Activated CD4-positive, alpha-beta T cell treated with anti-CD3 and anti-CD28 coated beads, Interleukin-2, amount 10 ng/mL, durations not matched to agents 24 days and 14 days (primary cell): ENCODE data around the gene FBXL4. TPM values are rescaled to one million over a fixed set of nuclear protein-coding genes. Genes with fewer than 3 reads are reported as not detected.

ENCODE experiments used
- DNase-seq: peaks from one replicate; pipeline ENCODE4 v3.0.0; 2022
- H3K27ac Mint-ChIP-seq: one replicate; pipeline ENCODE4 v1.8.0; 2022; ENCODE audit warnings: mild to moderate bottlenecking, mixed read lengths
- H3K27me3 Mint-ChIP-seq: one replicate; pipeline ENCODE4 v1.8.0; 2022; ENCODE audit warnings: mixed read lengths
- H3K36me3 Mint-ChIP-seq: one replicate; pipeline ENCODE4 v1.8.0; 2022; ENCODE audit warnings: low read depth, mild to moderate bottlenecking, mixed read lengths
- H3K4me1 Mint-ChIP-seq: one replicate; pipeline ENCODE4 v1.8.0; 2021; ENCODE audit warnings: mixed read lengths
- H3K4me3 Mint-ChIP-seq: one replicate; pipeline ENCODE4 v1.8.0; 2022; ENCODE audit warnings: mild to moderate bottlenecking, moderate library complexity, mixed read lengths
- H3K9me3 Mint-ChIP-seq: one replicate; pipeline ENCODE4 v1.8.0; 2021; ENCODE audit warnings: mixed read lengths
- intact Hi-C: fragments of 100-400 bp; cut with micrococcal nuclease; formaldehyde crosslinking; loops from one replicate; pipeline ENCODE4 v1.15.1; 2023
- total RNA-seq: library from RNA; stranded (reverse); gene quantifications from 2 replicates; pipeline ENCODE4 v1.2.3, GENCODE V29; 2022

The FBXL4 gene
- total RNA-seq, 1 donor from 2014 or later, result 15.3 TPM

DNA sequence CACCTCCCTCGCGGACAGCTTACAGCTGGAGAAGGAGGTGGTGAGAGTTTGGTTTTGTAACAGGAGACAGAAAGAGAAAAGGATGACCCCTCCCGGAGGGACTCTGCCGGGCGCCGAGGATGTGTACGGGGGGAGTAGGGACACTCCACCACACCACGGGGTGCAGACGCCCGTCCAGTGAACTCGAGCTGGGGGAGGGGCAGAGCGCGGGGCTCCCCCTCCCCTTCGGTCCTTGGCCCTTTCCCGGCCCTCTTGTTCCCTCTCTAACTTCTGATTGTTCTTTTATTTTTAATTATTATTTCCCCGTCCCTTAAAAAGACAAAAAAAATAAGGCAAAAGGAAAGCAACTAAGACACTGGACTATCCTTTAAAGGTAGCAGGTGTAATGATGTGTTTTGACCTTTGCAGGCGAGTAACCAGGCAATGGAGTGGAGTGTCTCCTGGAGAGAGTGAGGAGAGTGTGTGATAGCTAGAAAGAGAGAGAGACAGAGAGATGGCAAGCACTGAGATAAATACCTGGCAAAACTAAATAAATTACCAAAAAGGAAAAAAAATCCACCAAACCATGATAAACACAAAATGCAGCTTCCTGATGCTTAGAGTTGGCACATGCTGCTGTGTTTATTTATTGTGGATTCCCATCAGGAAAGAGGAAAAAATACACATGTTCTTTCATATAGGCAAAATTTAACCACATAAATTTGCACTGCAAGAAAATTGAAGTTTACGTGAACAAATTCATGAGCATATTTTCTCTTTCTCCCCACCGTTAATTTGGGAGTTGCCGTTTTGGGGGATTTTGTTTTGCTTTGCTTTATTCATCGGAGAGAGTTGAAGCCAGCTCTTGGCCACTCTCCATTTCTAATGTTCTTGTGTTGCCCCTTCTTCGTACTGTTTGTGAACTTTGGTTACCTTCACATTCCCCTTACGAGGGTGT lies 111.5 kb downstream of the FBXL4 start:
- Mint-ChIP-seq H3K27ac (peak overlapping the region; percentile 45), H3K27me3 (peaks cover 76% of the 10 kb centered on the region), H3K36me3 (peaks cover 1% of the 10 kb centered on the region), H3K4me3 (peak overlapping the region; percentile 6), H3K4me1 (peaks cover 24% of the 10 kb centered on the region), H3K9me3 (peaks cover 3% of the 10 kb centered on the region)
- intact Hi-C loops, result loop anchor here (10.0 kb wide), 1 partner anchor 519 kb away; no protein-coding TSS in a partner anchor
- no peak for DNase-seq

DNA sequence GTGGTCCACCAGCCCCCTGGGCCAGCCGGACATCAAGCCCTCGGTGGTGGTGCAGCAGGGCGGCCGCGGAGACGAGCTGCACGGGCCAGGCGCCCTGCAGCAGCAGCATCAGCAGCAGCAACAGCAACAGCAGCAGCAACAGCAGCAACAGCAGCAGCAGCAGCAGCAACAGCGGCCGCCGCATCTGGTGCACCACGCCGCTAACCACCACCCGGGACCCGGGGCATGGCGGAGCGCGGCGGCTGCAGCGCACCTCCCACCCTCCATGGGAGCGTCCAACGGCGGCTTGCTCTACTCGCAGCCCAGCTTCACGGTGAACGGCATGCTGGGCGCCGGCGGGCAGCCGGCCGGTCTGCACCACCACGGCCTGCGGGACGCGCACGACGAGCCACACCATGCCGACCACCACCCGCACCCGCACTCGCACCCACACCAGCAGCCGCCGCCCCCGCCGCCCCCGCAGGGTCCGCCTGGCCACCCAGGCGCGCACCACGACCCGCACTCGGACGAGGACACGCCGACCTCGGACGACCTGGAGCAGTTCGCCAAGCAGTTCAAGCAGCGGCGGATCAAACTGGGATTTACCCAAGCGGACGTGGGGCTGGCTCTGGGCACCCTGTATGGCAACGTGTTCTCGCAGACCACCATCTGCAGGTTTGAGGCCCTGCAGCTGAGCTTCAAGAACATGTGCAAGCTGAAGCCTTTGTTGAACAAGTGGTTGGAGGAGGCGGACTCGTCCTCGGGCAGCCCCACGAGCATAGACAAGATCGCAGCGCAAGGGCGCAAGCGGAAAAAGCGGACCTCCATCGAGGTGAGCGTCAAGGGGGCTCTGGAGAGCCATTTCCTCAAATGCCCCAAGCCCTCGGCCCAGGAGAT lies 112.4 kb downstream of the FBXL4 start:
- Mint-ChIP-seq H3K4me3 (peak overlapping the region; percentile 6), H3K27ac (peak overlapping the region; percentile 12), H3K27me3 (peaks cover 80% of the 10 kb centered on the region), H3K4me1 (peaks cover 29% of the 10 kb centered on the region), H3K36me3 (peaks cover 3% of the 10 kb centered on the region), H3K9me3 (peaks cover 3% of the 10 kb centered on the region)
- intact Hi-C loops, result loop anchor here (10.0 kb wide), 1 partner anchor 519 kb away; no protein-coding TSS in a partner anchor
- no peak for DNase-seq

DNA sequence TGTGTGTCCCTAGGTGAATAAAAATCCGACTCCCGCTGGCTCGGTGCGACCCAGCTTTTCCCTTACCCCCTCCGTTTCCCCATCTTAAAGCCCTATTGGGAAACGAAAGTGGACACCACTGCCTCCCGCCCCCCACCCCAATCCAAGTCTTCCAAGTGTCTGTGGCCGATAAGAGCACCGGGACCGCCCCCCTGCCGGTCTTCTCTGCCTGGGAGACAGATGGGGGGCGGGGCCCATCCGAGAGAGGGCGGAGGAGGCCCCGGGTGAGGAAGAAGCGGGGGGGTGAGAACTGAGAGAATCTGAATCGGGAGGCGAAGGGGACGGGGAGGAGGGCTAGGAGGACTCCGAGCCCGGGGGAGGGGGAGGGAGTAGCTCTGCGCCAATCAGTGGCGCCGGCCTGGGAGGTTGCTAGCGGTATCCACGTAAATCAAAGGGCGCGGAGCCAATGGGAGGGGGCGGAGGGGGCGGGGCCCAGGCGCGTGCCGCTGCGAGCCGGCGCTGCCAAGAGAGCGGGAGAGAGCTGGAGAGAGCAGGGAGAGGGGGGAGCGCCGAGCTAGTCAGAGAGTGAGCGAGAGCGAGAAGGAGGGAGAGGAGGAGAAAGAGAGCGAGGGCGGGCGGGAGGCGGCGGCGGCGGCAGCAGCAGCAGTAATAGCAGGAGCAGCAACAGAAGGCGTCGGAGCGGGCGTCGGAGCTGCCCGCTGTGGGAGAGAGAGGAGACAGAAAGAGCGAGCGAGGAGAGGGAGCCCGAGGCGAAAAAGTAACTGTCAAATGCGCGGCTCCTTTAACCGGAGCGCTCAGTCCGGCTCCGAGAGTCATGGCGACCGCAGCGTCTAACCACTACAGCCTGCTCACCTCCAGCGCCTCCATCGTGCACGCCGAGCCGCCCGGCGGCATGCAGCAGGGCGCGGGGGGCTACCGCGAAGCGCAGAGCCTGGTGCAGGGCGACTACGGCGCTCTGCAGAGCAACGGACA lies 113.4 kb downstream of the FBXL4 start, which contains the start of gene POU3F2:
POU3F2 (plus strand) TSS at position 515 of the 972 bp plus-strand sequence; CDS start at position 815, 300 bp downstream.
- intact Hi-C loops, result loop anchor here (1.0 to 10.0 kb wide), 3 partner anchors 9 to 1628 kb away; partner anchors contain the start of gene SIM1
- DNase-seq, result peak; percentile 84
- H3K4me3 Mint-ChIP-seq, result peak within 1 kb of the TSS; percentile 81
- H3K9me3 Mint-ChIP-seq, result peaks cover 3% of the 10 kb centered on the region
- H3K27me3 Mint-ChIP-seq, result peaks cover 78% of the 10 kb centered on the region
- peaks cover 29% of the 10 kb centered on the region for H3K4me1 Mint-ChIP-seq
- peak within 1 kb of the TSS; percentile 67 for H3K27ac Mint-ChIP-seq
- H3K36me3 Mint-ChIP-seq, result peaks cover 3% of the 10 kb centered on the region

DNA sequence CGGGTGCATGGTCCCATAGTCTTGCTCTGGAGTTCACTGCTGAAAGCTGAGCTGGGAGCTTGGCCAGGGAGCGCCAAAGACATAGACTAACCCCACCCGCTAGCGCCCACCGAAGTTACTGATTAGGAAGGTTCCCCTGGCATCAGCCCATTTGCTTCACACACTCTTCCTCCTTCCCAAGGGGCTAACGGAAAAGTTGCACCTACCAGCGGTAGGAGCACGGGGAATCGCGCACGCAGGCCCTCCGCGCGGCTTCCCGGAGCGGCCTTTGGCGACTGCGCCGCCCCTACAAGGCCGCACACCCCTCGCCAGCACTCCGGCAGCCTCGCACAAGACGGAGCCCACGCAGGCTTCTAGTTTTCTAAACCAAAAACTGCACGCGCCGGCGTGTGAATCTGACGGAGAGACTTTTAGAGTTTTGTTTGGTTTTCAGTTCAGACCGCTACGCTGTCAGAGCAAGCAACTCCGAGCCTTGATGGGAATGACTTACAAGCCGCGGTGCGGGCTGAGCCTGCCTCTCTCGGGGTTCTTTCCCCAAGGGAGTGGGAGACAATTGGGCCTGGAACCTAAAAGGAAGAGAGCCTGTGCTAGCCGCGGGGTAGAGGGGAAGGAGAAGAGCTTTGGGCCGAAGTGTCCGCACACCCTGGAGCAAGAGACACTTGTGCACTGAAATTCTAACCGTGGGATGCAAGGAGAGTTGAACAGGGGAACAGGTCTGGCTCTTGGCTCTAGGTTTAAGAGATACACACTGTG lies 114.3 kb downstream of the FBXL4 start:
- intact Hi-C loops, result loop anchor here (1.0 to 10.0 kb wide), 5 partner anchors 8 to 1629 kb away; partner anchors contain the start of gene SIM1
- H3K27me3 Mint-ChIP-seq, result peaks cover 81% of the 10 kb centered on the region
- DNase-seq, result peak; percentile 73
- peaks cover 3% of the 10 kb centered on the region for H3K36me3 Mint-ChIP-seq
- H3K4me3 Mint-ChIP-seq, result peak overlapping the region; percentile 81
- H3K4me1 Mint-ChIP-seq, result peaks cover 30% of the 10 kb centered on the region
- peaks cover 3% of the 10 kb centered on the region for H3K9me3 Mint-ChIP-seq
- peak overlapping the region; percentile 67 for H3K27ac Mint-ChIP-seq

DNA sequence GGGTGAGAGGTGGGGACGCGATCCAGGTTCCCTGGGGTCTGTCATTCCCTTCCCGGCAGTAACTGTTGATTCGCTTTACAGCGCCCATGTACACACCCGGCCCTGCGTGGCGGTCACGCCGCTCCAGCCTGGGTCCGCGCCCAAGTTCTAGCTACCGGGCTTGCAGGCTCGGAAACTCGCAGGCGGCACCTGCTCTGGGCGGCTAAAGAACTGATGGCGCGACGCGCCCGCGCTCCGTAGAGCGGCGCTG lies 114.8 kb downstream of the FBXL4 start:
- Mint-ChIP-seq H3K27me3 (peaks cover 81% of the 10 kb centered on the region), H3K36me3 (peaks cover 3% of the 10 kb centered on the region), H3K27ac (peak overlapping the region; percentile 67), H3K4me3 (peak overlapping the region; percentile 81), H3K9me3 (peaks cover 3% of the 10 kb centered on the region), H3K4me1 (peaks cover 33% of the 10 kb centered on the region)
- intact Hi-C loops, result loop anchor here (1.0 to 10.0 kb wide), 4 partner anchors 11 to 1629 kb away; partner anchors contain the start of gene SIM1
- DNase-seq, result peak; percentile 73

DNA sequence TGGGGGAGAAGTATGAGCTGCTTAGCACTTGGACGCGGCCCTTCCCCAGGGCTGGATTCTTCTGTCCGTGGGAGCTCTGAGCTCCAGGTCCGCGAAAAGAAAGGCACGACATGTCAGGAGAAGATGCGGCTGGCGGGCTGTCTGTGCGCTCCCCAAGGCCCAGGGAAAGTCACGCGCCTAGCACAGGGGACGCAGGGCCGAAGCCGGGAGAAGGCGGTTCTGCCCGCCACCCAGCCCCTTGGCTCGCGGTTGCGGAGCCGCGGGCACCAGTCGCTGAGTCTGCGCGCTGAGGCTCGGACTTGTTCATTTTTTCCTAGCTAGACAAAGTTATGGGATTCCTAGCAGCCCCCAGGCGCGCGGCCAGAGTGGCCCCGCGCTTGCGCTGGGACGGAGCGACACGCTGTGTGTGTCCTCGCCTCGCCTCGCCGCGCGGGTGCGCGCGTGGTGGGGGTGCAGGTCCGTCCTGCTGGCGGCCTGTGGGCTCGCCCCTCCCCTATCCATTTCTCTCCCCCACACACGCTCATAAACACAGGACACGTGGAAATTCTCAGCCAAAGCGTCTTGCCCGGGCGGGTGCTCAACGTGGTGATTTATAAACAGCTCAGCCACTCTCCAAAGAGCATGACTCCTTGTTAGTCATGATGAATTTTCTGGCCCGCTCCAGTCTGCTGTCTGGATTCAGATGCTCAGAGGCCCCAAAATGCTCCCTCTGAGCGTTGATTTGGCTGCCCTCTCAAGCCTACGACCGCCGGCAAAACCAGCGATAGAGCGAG lies 115.3 kb downstream of the FBXL4 start:
- Mint-ChIP-seq H3K4me3 (peak overlapping the region; percentile 9), H3K27ac (peak overlapping the region; percentile 18), H3K9me3 (peaks cover 3% of the 10 kb centered on the region), H3K27me3 (peaks cover 81% of the 10 kb centered on the region), H3K36me3 (peaks cover 3% of the 10 kb centered on the region), H3K4me1 (peaks cover 33% of the 10 kb centered on the region)
- intact Hi-C loops, result loop anchor here (1.0 to 10.0 kb wide), 4 partner anchors 12 to 1630 kb away; partner anchors contain the start of gene SIM1
- DNase-seq, result peak; percentile 57

DNA sequence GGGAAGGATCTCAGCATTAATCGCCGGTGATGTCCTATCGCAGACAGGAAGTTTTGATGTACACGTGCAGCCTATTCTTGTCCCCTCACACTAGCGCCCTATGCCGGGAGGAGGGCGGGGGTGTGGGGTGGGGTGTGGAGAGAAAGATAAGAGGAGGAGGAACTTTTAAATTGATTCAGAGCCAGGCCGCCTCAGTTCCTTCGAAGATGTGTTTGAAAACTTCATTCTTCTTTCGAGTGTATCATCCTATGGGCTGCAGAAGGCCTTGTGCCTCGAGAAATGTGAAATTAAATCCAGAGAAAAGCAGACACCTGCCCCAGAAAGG lies 115.8 kb downstream of the FBXL4 start:
- DNase-seq, result no peak
- Mint-ChIP-seq H3K4me1 (peaks cover 33% of the 10 kb centered on the region), H3K27ac (no peak overlapping the region), H3K9me3 (peaks cover 3% of the 10 kb centered on the region), H3K27me3 (peaks cover 81% of the 10 kb centered on the region), H3K4me3 (no peak overlapping the region), H3K36me3 (peaks cover 3% of the 10 kb centered on the region)
- intact Hi-C loops, result loop anchor here (2.0 to 10.0 kb wide), 3 partner anchors 523 to 1630 kb away; partner anchors contain the start of gene SIM1

DNA sequence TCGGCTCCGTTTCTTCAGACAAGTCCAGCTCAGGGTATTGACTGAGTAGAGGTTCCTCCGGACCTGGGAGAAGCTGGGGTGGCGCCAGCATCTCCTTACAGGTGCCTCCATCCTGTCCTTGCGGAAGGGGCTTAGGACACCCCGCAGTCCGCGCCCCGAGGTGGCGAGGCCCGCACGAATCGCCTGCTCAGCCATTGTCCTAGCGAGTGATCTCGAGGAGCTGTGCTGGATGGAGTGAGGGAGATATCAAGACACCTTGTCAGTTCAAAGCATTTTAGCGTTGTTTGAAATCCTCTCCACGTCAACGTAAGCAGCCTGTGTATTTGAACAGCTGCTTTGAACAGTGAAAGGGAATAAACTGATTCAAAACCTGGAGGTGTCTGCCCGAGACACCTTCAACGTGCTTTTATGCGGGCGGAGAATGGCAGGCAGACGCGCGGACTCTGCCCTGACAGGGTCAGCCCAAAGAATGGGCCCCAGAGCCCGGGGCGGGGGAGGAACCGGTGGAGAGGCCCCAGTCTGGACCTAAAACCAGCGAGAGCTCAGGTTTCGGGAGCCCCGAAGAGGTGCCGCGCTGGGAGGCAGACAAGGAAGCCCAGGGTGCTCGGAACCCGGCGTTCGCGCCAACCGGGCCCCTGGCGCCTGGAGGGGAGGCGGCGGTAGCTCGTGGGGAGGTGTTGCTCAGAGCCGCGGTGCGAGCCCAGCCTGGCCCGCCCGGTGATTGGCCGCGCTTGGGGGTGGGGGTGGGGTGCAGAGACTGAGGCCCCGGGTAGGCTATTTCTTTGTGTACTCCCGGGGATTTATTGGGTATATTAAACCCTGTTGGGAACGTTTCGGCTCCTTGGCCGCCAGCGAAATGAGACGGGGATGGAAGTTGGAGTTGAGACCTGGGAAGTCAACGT lies 116.4 kb downstream of the FBXL4 start:
- intact Hi-C loops, result loop anchor here (5.0 to 10.0 kb wide), 2 partner anchors 523 to 1631 kb away; partner anchors contain the start of gene SIM1
- H3K4me1 Mint-ChIP-seq, result peaks cover 33% of the 10 kb centered on the region
- H3K27me3 Mint-ChIP-seq, result peaks cover 82% of the 10 kb centered on the region
- peaks cover 3% of the 10 kb centered on the region for H3K9me3 Mint-ChIP-seq
- DNase-seq, result peak; percentile 60
- H3K27ac Mint-ChIP-seq, result peak overlapping the region; percentile 25
- H3K4me3 Mint-ChIP-seq, result peak overlapping the region; percentile 35
- peaks cover 3% of the 10 kb centered on the region for H3K36me3 Mint-ChIP-seq

DNA sequence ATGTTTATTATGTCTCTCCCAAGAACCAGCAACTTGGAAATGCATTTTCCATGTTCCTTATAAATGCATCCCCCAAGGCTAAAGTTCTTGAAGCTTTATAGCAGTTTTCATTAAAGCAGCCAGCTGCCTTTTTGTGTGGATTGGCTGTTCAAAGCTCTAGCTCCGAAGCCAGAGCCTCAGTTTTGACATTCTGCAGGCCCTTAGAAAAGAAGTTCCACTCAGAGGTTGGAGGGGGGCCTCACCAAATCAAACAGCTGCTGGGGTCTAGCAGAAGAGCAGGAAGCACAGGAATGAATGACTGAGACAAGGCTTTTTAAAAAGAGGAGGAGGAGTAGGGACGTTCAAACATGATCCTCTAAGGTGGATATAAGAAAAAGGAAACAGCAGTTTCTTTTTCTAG lies 117.6 kb downstream of the FBXL4 start:
- Mint-ChIP-seq H3K27me3 (peaks cover 87% of the 10 kb centered on the region), H3K36me3 (peaks cover 3% of the 10 kb centered on the region), H3K9me3 (peaks cover 9% of the 10 kb centered on the region), H3K4me1 (peaks cover 33% of the 10 kb centered on the region), H3K27ac (no peak overlapping the region), H3K4me3 (no peak overlapping the region)
- intact Hi-C loops, result loop anchor here (5.0 to 10.0 kb wide), 2 partner anchors 525 to 1632 kb away; partner anchors contain the start of gene SIM1
- DNase-seq, result no peak

DNA sequence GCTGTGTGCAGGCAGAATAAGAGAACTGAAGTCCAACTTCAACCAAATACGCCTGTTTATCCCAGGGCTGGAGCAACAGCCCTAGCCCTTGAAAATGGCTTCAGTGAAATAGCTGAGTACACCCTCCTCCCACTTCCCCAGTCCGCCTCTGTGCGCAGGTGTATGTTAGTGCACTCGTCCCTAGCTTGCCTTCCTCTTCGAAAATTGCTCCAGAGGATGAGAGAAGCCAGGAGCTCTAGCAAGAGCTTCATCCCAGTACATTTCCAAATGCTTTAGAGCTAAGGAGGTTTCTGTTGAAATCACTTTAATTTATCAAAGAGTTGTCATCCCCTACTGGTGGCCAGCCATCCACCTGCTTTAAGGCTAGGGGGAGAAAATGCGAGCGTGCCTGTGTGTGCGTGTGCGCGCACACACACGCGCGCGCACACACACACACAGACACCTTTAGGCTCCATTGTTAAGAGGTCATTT lies 118.8 kb downstream of the FBXL4 start:
- peak; percentile 57 for DNase-seq
- intact Hi-C loops, result loop anchor here (1.0 kb wide), 1 partner anchor 15 kb away; no protein-coding TSS in a partner anchor
- Mint-ChIP-seq H3K4me3 (no peak overlapping the region), H3K36me3 (peaks cover 3% of the 10 kb centered on the region), H3K4me1 (peaks cover 37% of the 10 kb centered on the region), H3K27me3 (peaks cover 89% of the 10 kb centered on the region), H3K27ac (no peak overlapping the region), H3K9me3 (peaks cover 12% of the 10 kb centered on the region)
